C4-2B (cell line): ENCODE results near the gene TTC23.

Experiments
- CTCF ChIP-seq: fragments of 450-650 bp; conservative IDR thresholded peaks from 2 replicates; pipeline ENCODE4 v1.5.1; 2017; ENCODE audit warnings: mild to moderate bottlenecking
- ZFX ChIP-seq: fragments of 450-650 bp; IDR thresholded peaks from 2 replicates; pipeline ENCODE4 v1.6.1; 2017

DNA sequence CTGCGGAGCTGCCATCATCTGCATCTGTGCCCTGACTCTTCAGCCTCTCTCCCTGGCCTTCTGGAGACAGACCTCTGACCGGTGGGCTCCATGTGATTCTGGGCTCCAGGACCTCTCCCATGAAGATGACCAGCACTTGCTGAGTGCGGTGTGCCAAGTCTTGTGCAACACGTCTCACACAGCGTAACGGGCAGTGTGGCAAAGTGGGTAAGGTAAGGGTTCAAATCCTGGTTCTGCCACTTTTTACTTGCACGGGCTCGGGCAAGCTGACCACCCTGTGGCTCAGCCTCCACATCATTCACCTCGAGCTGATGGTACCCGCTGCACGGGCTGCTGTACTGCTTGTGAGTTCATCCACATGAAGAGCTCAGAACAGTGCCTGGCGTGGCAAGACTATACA, 151.0 kb downstream of the TTC23 start:
- no peak for TF ChIP-seq CTCF
- TF ChIP-seq ZFX, result no peak
